Mesenchymal stem cell (in vitro differentiated cells and primary cell): ENCODE results near the gene NGEF.

Source experiments
- DNase-seq: peaks from one replicate; pipeline ENCODE4 v3.0.0-alpha.2; 2013
- H2AFZ ChIP-seq: one replicate; pipeline ENCODE4 v1.6.1; 2013; ENCODE audit warnings: low read depth, mild to moderate bottlenecking, control low read depth, inconsistent platforms, low read length, moderate library complexity
- H2AK5ac ChIP-seq: 2 replicates; pipeline ENCODE4 v1.6.1; 2013; ENCODE audit warnings: low read length, moderate library complexity, mild to moderate bottlenecking, inconsistent platforms; ENCODE audit not compliant: severe bottlenecking
- H2BK120ac ChIP-seq: one replicate; pipeline ENCODE4 v1.6.1; 2013; ENCODE audit warnings: low read depth, mild to moderate bottlenecking, inconsistent platforms, low read length, moderate library complexity
- H2BK12ac ChIP-seq, 2 experiments: one replicate each; pipeline ENCODE4 v1.6.1; 2013; ENCODE audit warnings: inconsistent platforms in 2 of 2, low read length in 2 of 2, mild to moderate bottlenecking in 2 of 2, moderate library complexity in 2 of 2, control low read depth in 1 of 2
- H2BK15ac ChIP-seq: one replicate; pipeline ENCODE4 v1.6.1; 2013; ENCODE audit warnings: mild to moderate bottlenecking, low read depth, inconsistent platforms; ENCODE audit not compliant: poor library complexity, severe bottlenecking
- H2BK5ac ChIP-seq: 2 replicates; pipeline ENCODE4 v1.6.1; 2013; ENCODE audit warnings: low read depth, mild to moderate bottlenecking, low read length, control low read depth, inconsistent platforms; ENCODE audit not compliant: poor library complexity, severe bottlenecking
- H3K14ac ChIP-seq, 2 experiments: one replicate each; pipeline ENCODE4 v1.6.1; 2013; ENCODE audit warnings: inconsistent platforms in 2 of 2, low read length in 2 of 2, control low read depth in 1 of 2, mild to moderate bottlenecking in 1 of 2, moderate library complexity in 1 of 2
- H3K18ac ChIP-seq, 2 experiments: one replicate each; pipeline ENCODE4 v1.6.1; 2013; ENCODE audit warnings: inconsistent platforms in 2 of 2, low read length in 2 of 2, control low read depth in 1 of 2, low read depth in 1 of 2, mild to moderate bottlenecking in 1 of 2
- H3K23ac ChIP-seq, 2 experiments: one replicate each; pipeline ENCODE4 v1.6.1; 2013; ENCODE audit warnings: inconsistent platforms in 2 of 2, low read length in 2 of 2, mild to moderate bottlenecking in 2 of 2, moderate library complexity in 2 of 2, control low read depth in 1 of 2
- H3K27ac ChIP-seq: 2 replicates; pipeline ENCODE4 v1.5.1; 2013; ENCODE audit warnings: mild to moderate bottlenecking, moderate library complexity, low read length, control low read depth, inconsistent platforms; ENCODE audit not compliant: poor library complexity, severe bottlenecking
- H3K27me3 ChIP-seq, 2 experiments: 2 replicates each; pipeline versions ENCODE4 v1.6.1 to v1.7.0; 2013; ENCODE audit warnings: low read length in 2 of 2, mild to moderate bottlenecking in 2 of 2, moderate library complexity in 2 of 2, control low read depth in 1 of 2, inconsistent platforms in 1 of 2; ENCODE audit not compliant: control insufficient read depth in 1 of 2, insufficient read depth in 1 of 2
- H3K36me3 ChIP-seq, 2 experiments: 2 replicates each; pipeline versions ENCODE4 v1.6.1 to v1.7.0; 2013; ENCODE audit warnings: low read length in 2 of 2, control low read depth in 1 of 2, inconsistent platforms in 1 of 2, low read depth in 1 of 2, mild to moderate bottlenecking in 1 of 2; ENCODE audit not compliant: insufficient read depth in 2 of 2, control insufficient read depth in 1 of 2
- H3K4ac ChIP-seq, 2 experiments: one replicate each; pipeline ENCODE4 v1.6.1; 2013; ENCODE audit warnings: inconsistent platforms in 2 of 2, low read length in 2 of 2, mild to moderate bottlenecking in 2 of 2, moderate library complexity in 2 of 2, control low read depth in 1 of 2, low read depth in 1 of 2
- H3K4me1 ChIP-seq: 2 replicates; pipeline ENCODE4 v1.6.1; 2013; ENCODE audit warnings: low read depth, low read length, control low read depth; ENCODE audit not compliant: control insufficient read depth, insufficient read depth
- H3K4me2 ChIP-seq: 2 replicates; pipeline ENCODE4 v1.6.1; 2013; ENCODE audit warnings: low read length, mild to moderate bottlenecking, inconsistent platforms; ENCODE audit not compliant: poor library complexity, severe bottlenecking
- H3K4me3 ChIP-seq, 2 experiments: 2 replicates each; pipeline versions ENCODE4 v1.5.1 to v1.7.0; 2013; ENCODE audit warnings: low read length in 2 of 2, mild to moderate bottlenecking in 2 of 2, control low read depth in 1 of 2, low read depth in 1 of 2; ENCODE audit not compliant: insufficient read depth in 1 of 2
- H3K79me1 ChIP-seq: replicated peaks from 2 replicates; pipeline ENCODE4 v1.6.1; 2013; ENCODE audit warnings: mild to moderate bottlenecking, control low read depth, low read length, inconsistent platforms; ENCODE audit not compliant: poor library complexity, severe bottlenecking
- H3K9ac ChIP-seq: 2 replicates; pipeline ENCODE4 v1.7.0; 2013; ENCODE audit warnings: mild to moderate bottlenecking, low read length, moderate library complexity
- H3K9me3 ChIP-seq: 2 replicates; pipeline ENCODE4 v1.7.0; 2013; ENCODE audit warnings: mild to moderate bottlenecking, low read length; ENCODE audit not compliant: control insufficient read depth
- H4K8ac ChIP-seq: one replicate; pipeline ENCODE4 v1.6.1; 2013; ENCODE audit warnings: inconsistent platforms, mild to moderate bottlenecking, low read length, moderate library complexity
- H4K91ac ChIP-seq: one replicate; pipeline ENCODE4 v1.6.1; 2013; ENCODE audit warnings: mild to moderate bottlenecking, low read length, inconsistent platforms
- WGBS: methylation state at CpG from one replicate; pipeline ENCODE4 v1.1.7; 2013; ENCODE audit warnings: mixed read lengths; 5-methylcytosine and 5-hydroxymethylcytosine counted together

The NGEF gene

DNA sequence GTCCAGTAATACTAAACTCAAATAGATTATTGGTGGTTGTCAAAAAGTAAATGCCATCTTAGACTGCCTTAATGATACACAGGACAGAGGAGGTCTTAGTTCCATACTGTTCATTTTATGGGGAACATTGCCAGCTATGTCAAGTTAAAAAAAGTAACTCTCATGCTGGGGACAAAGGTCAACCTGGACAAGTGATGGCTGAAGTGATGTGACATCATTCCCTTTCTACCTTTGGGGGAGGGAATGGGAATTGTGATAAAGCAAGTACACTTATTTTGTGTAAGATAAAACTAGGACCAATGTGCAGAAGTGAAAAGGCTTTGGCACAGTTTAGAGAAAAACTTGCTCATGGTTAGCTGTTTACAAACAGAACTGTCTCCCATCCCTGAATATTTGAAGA is 167.0 kb downstream of the NGEF start:
- no peak for DNase-seq
- Histone ChIP-seq H3K4me1 (no peaks in the 10 kb centered on the region), H4K91ac (no peak overlapping the region), H3K9me3 (no peaks in the 10 kb centered on the region), H3K4ac (no peak overlapping the region), H2BK120ac (no peak overlapping the region), H3K18ac (no peak overlapping the region), H2AK5ac (no peak overlapping the region), H2AFZ (no peak overlapping the region), H3K4me3 (no peak overlapping the region), H3K27ac (no peak overlapping the region), H3K79me1 (peaks cover 21% of the 10 kb centered on the region), H2BK5ac (no peak overlapping the region), H3K36me3 (peaks cover 32 to 94% of the 10 kb centered on the region in 2 experiments), H3K27me3 (no peaks in the 10 kb centered on the region), H2BK15ac (no peak overlapping the region), H4K8ac (no peak overlapping the region), H3K14ac (no peak overlapping the region), H3K4me2 (no peak overlapping the region), H2BK12ac (no peak overlapping the region), H3K23ac (no peak overlapping the region), H3K9ac (no peak overlapping the region)

DNA sequence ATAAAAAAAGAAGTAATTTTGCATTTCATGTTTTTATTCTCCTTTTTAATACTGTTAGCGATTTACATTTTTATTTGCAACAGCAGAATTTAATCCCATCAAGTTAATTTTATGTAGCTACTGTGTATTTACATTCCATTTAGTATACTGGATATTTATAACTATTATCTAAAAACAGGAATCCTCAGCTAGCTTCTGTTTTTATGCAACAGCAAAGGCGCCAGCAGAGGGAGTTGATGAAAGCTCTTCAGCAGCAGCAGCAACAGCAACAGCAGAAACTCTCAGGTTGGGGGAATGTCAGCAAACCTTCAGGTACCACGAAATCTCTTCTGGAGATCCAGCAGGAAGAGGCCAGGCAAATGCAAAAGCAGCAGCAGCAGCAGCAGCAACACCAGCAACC is 169.2 kb downstream of the NGEF start:
- H3K4me3 ChIP-seq, result no peak overlapping the region
- no peak overlapping the region for H3K4me2 ChIP-seq
- no peak overlapping the region for H4K91ac ChIP-seq
- WGBS, result 93% methylated on average over 2 of the region's 3 CpGs
- H3K18ac ChIP-seq, result no peak overlapping the region
- no peak overlapping the region for H3K4ac ChIP-seq
- peaks cover 22 to 91% of the 10 kb centered on the region in 2 experiments for H3K36me3 ChIP-seq
- no peak overlapping the region for H3K9ac ChIP-seq
- no peak overlapping the region for H2BK5ac ChIP-seq
- H3K4me1 ChIP-seq, result no peaks in the 10 kb centered on the region
- no peak overlapping the region for H4K8ac ChIP-seq
- no peak overlapping the region for H2BK12ac ChIP-seq
- H2BK120ac ChIP-seq, result no peak overlapping the region
- H3K9me3 ChIP-seq, result no peaks in the 10 kb centered on the region
- no peak overlapping the region for H2AFZ ChIP-seq
- H3K27ac ChIP-seq, result no peak overlapping the region
- no peak overlapping the region for H2AK5ac ChIP-seq
- H3K14ac ChIP-seq, result no peak overlapping the region
- DNase-seq, result no peak
- H3K27me3 ChIP-seq, result no peaks in the 10 kb centered on the region
- peaks cover 22% of the 10 kb centered on the region for H3K79me1 ChIP-seq
- H3K23ac ChIP-seq, result no peak overlapping the region
- no peak overlapping the region for H2BK15ac ChIP-seq

DNA sequence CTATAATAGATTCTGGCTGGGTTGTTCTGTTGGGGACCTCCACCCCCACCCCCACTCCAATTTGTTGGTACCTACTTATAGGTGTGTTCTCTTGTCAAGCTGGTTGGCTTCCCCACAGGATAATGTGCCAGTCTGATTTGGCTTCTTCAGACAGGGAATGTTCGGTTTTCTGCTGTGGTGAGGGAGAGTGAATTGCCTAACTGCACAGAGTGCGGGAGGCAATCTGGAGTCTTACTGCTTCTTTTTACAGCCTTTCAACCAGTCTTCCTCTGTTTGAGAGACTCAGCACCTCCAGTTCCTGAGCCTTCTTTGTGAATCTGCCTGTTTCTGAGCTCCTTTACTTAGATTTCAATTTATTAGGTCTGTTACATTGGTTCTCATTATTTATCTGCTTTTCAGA is 170.4 kb downstream of the NGEF start:
- Histone ChIP-seq H3K23ac (no peak overlapping the region), H3K18ac (no peak overlapping the region), H3K9ac (no peak overlapping the region), H2BK12ac (no peak overlapping the region), H3K14ac (no peak overlapping the region), H4K91ac (no peak overlapping the region), H3K36me3 (peaks cover 18 to 84% of the 10 kb centered on the region in 2 experiments), H2BK5ac (no peak overlapping the region), H4K8ac (no peak overlapping the region), H3K27me3 (no peaks in the 10 kb centered on the region), H2BK15ac (no peak overlapping the region), H2BK120ac (no peak overlapping the region), H2AFZ (no peak overlapping the region), H3K4me3 (no peak overlapping the region), H3K9me3 (no peaks in the 10 kb centered on the region), H3K79me1 (peaks cover 22% of the 10 kb centered on the region), H3K27ac (no peak overlapping the region), H3K4me1 (no peaks in the 10 kb centered on the region), H3K4ac (no peak overlapping the region), H2AK5ac (no peak overlapping the region), H3K4me2 (no peak overlapping the region)
- DNase-seq, result no peak
- 70% methylated on average over 2 of the region's 2 CpGs for WGBS

DNA sequence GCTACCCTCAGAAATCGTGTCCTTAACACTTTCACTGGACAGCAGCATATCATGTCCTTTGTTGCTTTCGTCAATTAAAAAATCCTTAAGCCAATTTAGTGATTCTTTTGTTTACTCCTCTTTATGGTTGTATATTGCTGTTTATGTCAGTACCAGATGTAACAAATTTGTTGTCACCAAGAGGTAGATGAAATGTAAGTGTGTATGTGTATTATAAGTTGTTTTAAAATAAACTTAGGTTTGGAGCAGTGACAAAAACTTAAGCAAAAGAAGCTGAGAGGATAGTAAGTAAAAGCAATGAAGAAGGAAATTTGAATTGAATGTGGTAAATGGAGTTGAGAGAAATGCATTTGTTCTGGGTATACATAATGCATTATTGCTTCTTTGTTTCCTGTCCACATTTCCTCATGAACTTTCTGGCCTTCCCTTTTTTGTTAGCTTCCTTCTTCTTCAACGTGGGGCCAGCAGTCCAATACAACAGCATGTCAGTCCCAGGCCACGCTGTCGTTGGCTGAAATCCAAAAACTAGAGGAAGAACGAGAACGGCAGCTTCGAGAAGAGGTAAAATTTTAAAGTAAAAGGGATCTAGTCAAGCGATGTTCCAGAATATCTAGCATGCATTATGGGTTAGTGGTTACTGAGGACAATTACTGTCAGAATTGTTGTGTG is 173.5 kb downstream of the NGEF start:
- no peak overlapping the region for H2AK5ac ChIP-seq
- H3K9ac ChIP-seq, result no peak overlapping the region
- no peak overlapping the region for H4K8ac ChIP-seq
- H2AFZ ChIP-seq, result no peak overlapping the region
- no peak overlapping the region for H2BK15ac ChIP-seq
- H2BK5ac ChIP-seq, result no peak overlapping the region
- no peak overlapping the region for H3K23ac ChIP-seq
- no peak overlapping the region for H3K4me3 ChIP-seq
- peaks cover 24 to 72% of the 10 kb centered on the region in 2 experiments for H3K36me3 ChIP-seq
- H3K14ac ChIP-seq, result no peak overlapping the region
- no peak overlapping the region for H2BK12ac ChIP-seq
- H3K79me1 ChIP-seq, result peaks cover 32% of the 10 kb centered on the region
- H3K18ac ChIP-seq, result no peak overlapping the region
- H4K91ac ChIP-seq, result no peak overlapping the region
- no peaks in the 10 kb centered on the region for H3K9me3 ChIP-seq
- WGBS, result 94% methylated on average over 9 of the region's 9 CpGs
- no peak overlapping the region for H3K4ac ChIP-seq
- DNase-seq, result no peak
- peaks cover 4% of the 10 kb centered on the region for H3K4me1 ChIP-seq
- no peak overlapping the region for H3K27ac ChIP-seq
- H2BK120ac ChIP-seq, result no peak overlapping the region
- H3K4me2 ChIP-seq, result no peak overlapping the region
- H3K27me3 ChIP-seq, result no peaks in the 10 kb centered on the region
